Central memory CD8-positive, alpha-beta T cell (primary cell): Measurements from ENCODE around the gene SLC17A5.

Experiments used
- ATAC-seq: fragments of 150-1000 bp; cut with Tn5 transposase; replicated peaks from 2 replicates; pipeline ENCODE4 v1.10.0; 2022; ENCODE audit warnings: mild to moderate bottlenecking, moderate FRiP score, moderate number of reproducible peaks; ENCODE audit not compliant: poor library complexity, severe bottlenecking; ENCODE audit errors: extremely low read depth
- DNase-seq, 2 donors: peaks; one replicate each; pipeline ENCODE4 v3.0.0; 2021; ENCODE audit warnings: low spot score in 2 of 2
- H3K27ac Mint-ChIP-seq: one replicate; pipeline ENCODE4 v1.8.0; 2022; ENCODE audit warnings: low read depth, mild to moderate bottlenecking, moderate library complexity, mixed read lengths
- H3K27me3 Mint-ChIP-seq: one replicate; pipeline ENCODE4 v1.8.0; 2022; ENCODE audit warnings: mixed read lengths
- H3K36me3 Mint-ChIP-seq: one replicate; pipeline ENCODE4 v1.8.0; 2022; ENCODE audit warnings: mild to moderate bottlenecking, moderate library complexity, mixed read lengths; ENCODE audit not compliant: insufficient read depth
- H3K4me1 Mint-ChIP-seq: one replicate; pipeline ENCODE4 v1.8.0; 2022; ENCODE audit warnings: mixed read lengths
- H3K4me3 Mint-ChIP-seq: one replicate; pipeline ENCODE4 v1.8.0; 2022; ENCODE audit warnings: mild to moderate bottlenecking, moderate library complexity, mixed read lengths
- H3K9me3 Mint-ChIP-seq: one replicate; pipeline ENCODE4 v1.8.0; 2022; ENCODE audit warnings: mixed read lengths

Gene SLC17A5

DNA sequence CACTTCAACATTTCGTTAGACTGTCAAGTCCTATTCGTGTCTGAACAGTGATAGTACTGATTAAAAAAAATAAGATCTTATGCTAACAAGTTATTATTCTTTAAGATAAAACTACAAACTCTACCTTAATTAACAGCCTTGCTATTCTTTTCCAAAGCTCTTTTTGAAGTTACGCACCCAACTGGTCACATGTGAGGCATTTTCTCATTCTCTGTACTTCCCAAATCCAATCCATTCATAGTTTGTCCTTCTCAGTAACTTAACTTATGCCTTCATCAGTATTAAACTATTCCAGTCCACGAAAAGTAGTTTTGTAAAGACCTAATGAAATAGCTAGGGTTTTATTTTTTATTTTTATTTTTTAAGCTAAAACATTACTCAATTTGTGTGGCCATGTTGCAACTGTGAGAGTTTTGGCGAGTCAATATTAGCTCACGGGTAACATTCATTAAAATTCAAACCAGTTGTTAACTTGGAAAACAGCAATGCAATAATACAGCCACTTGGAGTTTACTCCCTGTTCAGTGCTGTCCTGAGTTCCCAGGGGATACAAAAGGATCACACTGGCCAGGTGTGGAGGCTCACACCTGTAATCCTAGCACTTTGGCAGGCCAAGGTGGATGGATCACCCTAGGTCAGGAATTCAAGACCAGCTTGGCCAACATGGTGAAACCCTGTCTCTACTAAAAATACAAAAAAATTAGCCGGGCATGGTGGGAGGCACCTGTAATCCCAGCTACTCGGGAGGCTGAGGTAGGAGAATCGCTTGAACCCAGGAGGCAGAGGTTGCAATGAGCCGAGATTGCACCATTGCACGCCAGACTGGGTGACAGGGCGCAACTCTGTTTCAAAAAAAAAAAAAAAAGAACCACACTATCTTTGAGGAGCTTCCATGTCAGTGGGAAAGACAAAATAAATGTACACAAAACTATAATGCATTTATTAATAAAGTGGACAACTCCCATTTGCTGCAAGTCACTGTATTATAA, 105.0 kb downstream of the SLC17A5 start:
- Mint-ChIP-seq H3K9me3 (no peaks in the 10 kb centered on the region), H3K27ac (no peak overlapping the region), H3K4me3 (no peak overlapping the region), H3K27me3 (no peaks in the 10 kb centered on the region), H3K4me1 (no peaks in the 10 kb centered on the region), H3K36me3 (no peaks in the 10 kb centered on the region)
- no peak for ATAC-seq
- no peak for DNase-seq

DNA sequence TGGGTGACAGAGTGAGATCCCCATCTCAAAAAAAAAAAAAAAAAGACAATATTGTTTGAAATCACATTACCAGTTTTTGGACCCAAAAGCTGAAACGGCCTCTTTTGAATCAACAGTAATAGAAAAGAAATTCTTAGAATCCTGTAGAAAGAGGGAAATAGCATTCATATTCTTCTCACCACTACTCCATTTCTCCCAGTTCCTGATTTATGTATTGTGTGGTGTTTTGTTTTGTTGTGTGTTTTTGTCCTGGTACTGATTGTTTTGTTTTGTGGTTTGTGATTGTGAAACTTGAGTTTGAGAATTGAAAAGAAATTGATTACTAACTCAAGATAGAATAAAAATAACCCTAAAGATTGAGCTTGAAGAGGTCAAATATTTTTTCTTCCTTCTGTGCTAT, 106.8 kb downstream of the SLC17A5 start:
- no peak for DNase-seq
- no peak for ATAC-seq
- Mint-ChIP-seq H3K27ac (no peak overlapping the region), H3K27me3 (no peaks in the 10 kb centered on the region), H3K9me3 (no peaks in the 10 kb centered on the region), H3K36me3 (no peaks in the 10 kb centered on the region), H3K4me3 (no peak overlapping the region), H3K4me1 (no peaks in the 10 kb centered on the region)
